ENCODE measurements around the gene KANK4. TPM values are rescaled to one million over a fixed set of nuclear protein-coding genes. Genes with fewer than 3 reads are reported as not detected.

KANK4 gene
- polyA plus RNA-seq, 1 donor (not counting 4 experiments of a cell fraction or from before 2014, with no cell fraction given), result 0.92 TPM

DNA sequence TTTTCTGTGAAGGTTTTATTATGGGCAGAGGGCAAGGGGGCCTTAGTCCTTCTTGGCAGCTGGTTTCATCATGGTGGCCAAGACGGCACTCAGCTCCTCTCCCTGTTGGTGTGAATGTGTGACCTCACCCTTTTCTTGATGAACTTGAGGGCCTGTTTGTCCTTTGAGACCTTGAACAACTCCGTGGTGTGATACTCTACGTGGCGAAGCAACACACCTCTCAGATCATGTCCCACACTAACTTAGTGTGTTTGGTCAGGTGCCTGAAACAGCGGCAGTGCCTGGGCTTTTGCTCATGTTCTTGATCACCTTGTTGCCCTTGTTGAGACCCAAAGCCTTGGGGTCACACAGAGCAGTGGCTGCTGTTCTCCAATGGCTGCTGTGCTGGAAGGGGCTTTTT lies 111.1 kb downstream of the KANK4 start:
- peaks cover 3% of the 10 kb centered on the region for H3K9me3 ChIP-seq (ENCODE audit: control insufficient read depth, low read depth, low read length)
- no peaks in the 10 kb centered on the region for H3K79me2 ChIP-seq (ENCODE audit: control insufficient read depth, insufficient read depth, low read length)
- H3K9ac ChIP-seq (ENCODE audit: control insufficient read depth, extremely low read depth, insufficient read depth, low read length), result no peak overlapping the region
- H3K4me1 ChIP-seq (ENCODE audit: control insufficient read depth, extremely low read depth, insufficient read depth, low read length), result peaks cover 8% of the 10 kb centered on the region
- H4K20me1 ChIP-seq (ENCODE audit: control insufficient read depth, extremely low read depth, insufficient read depth, low read length), result no peaks in the 10 kb centered on the region
- no peak overlapping the region for H2AFZ ChIP-seq (ENCODE audit: control insufficient read depth, low read length)
- dilution Hi-C loops (cut with MboI; ENCODE audit: extremely low pct_ligation_motif_present, low sequenced_read_pairs), result no loop called here
- no peak overlapping the region for H3K27ac ChIP-seq (ENCODE audit: control insufficient read depth, insufficient read depth, low read length)
- no peak for TF ChIP-seq EZH2 (IDR thresholded peaks at IDR 0.05; ENCODE audit: low read length)
- TF ChIP-seq, protein P1, sequence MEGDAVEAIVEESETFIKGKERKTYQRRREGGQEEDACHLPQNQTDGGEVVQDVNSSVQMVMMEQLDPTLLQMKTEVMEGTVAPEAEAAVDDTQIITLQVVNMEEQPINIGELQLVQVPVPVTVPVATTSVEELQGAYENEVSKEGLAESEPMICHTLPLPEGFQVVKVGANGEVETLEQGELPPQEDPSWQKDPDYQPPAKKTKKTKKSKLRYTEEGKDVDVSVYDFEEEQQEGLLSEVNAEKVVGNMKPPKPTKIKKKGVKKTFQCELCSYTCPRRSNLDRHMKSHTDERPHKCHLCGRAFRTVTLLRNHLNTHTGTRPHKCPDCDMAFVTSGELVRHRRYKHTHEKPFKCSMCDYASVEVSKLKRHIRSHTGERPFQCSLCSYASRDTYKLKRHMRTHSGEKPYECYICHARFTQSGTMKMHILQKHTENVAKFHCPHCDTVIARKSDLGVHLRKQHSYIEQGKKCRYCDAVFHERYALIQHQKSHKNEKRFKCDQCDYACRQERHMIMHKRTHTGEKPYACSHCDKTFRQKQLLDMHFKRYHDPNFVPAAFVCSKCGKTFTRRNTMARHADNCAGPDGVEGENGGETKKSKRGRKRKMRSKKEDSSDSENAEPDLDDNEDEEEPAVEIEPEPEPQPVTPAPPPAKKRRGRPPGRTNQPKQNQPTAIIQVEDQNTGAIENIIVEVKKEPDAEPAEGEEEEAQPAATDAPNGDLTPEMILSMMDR (optimal IDR thresholded peaks at IDR 0.05 in 1 of 3, IDR thresholded peaks at IDR 0.05 in 1 of 3, conservative IDR thresholded peaks at IDR 0.05 in 1 of 3; ENCODE audit: extremely low read depth in 1 of 3, insufficient read depth in 2 of 3, low read length in 3 of 3), result no peak
- H3K4me3 ChIP-seq (ENCODE audit: control insufficient read depth in 2 of 3, extremely low read depth in 1 of 3, insufficient read depth in 2 of 3, low read depth in 1 of 3, low read length in 3 of 3), result no peak overlapping the region
- no peak for DNase-seq (ENCODE audit: low read depth, low spot score)
- FAIRE-seq, result no peak
- H3K27me3 ChIP-seq (ENCODE audit: control insufficient read depth, extremely low read depth, insufficient read depth, low read length), result no peaks in the 10 kb centered on the region
- H3K9me1 ChIP-seq (ENCODE audit: control insufficient read depth, extremely low read depth, insufficient read depth, low read length), result no peaks in the 10 kb centered on the region
- H3K4me2 ChIP-seq (ENCODE audit: control insufficient read depth, extremely low read depth, insufficient read depth, low read depth, low read length), result no peak overlapping the region
- no peaks in the 10 kb centered on the region for H3K36me3 ChIP-seq (ENCODE audit: control insufficient read depth in 2 of 2, extremely low read depth in 1 of 2, insufficient read depth in 2 of 2, low read length in 2 of 2)

DNA sequence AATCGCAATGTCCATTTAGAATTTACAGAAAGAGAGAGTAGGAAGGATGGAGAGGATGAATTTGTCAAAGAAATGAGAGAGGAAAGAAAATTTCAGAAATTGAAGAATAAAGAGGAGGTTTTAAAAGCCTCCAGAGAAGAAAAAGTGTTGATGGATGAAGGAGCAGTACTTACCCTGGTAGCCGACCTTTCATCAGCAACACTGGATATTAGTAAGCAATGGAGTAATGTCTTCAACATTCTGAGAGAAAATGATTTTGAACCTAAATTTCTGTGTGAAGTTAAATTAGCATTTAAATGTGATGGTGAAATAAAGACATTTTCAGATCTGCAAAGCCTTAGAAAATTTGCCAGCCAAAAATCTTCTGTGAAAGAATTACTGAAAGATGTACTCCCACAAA lies 112.0 kb downstream of the KANK4 start:
- Histone ChIP-seq H3K9me1 (ENCODE audit: control insufficient read depth, extremely low read depth, insufficient read depth, low read length) (no peaks in the 10 kb centered on the region), H3K27ac (ENCODE audit: control insufficient read depth, insufficient read depth, low read length) (no peak overlapping the region), H4K20me1 (ENCODE audit: control insufficient read depth, extremely low read depth, insufficient read depth, low read length) (no peaks in the 10 kb centered on the region), H3K4me1 (ENCODE audit: control insufficient read depth, extremely low read depth, insufficient read depth, low read length) (peaks cover 8% of the 10 kb centered on the region), H3K9ac (ENCODE audit: control insufficient read depth, extremely low read depth, insufficient read depth, low read length) (no peak overlapping the region), H3K9me3 (ENCODE audit: control insufficient read depth, low read depth, low read length) (peaks cover 3% of the 10 kb centered on the region), H3K79me2 (ENCODE audit: control insufficient read depth, insufficient read depth, low read length) (no peaks in the 10 kb centered on the region), H2AFZ (ENCODE audit: control insufficient read depth, low read length) (no peak overlapping the region), H3K36me3 (ENCODE audit: control insufficient read depth in 2 of 2, extremely low read depth in 1 of 2, insufficient read depth in 2 of 2, low read length in 2 of 2) (no peaks in the 10 kb centered on the region), H3K4me3 (ENCODE audit: control insufficient read depth in 2 of 3, extremely low read depth in 1 of 3, insufficient read depth in 2 of 3, low read depth in 1 of 3, low read length in 3 of 3) (no peak overlapping the region), H3K4me2 (ENCODE audit: control insufficient read depth, extremely low read depth, insufficient read depth, low read depth, low read length) (no peak overlapping the region), H3K27me3 (ENCODE audit: control insufficient read depth, extremely low read depth, insufficient read depth, low read length) (no peaks in the 10 kb centered on the region)
- FAIRE-seq (no peak), DNase-seq (ENCODE audit: low read depth, low spot score) (no peak)
- dilution Hi-C loops (cut with MboI; ENCODE audit: extremely low pct_ligation_motif_present, low sequenced_read_pairs), result no loop called here
- TF ChIP-seq, protein P1 (optimal IDR thresholded peaks at IDR 0.05 in 1 of 3, IDR thresholded peaks at IDR 0.05 in 1 of 3, conservative IDR thresholded peaks at IDR 0.05 in 1 of 3; ENCODE audit: extremely low read depth in 1 of 3, insufficient read depth in 2 of 3, low read length in 3 of 3), result no peak
- TF ChIP-seq EZH2 (IDR thresholded peaks at IDR 0.05; ENCODE audit: low read length), result no peak

Measured in keratinocyte (primary cell).